ENCODE results near the gene C11orf91.
"Not testable (repeated sequence)": the region's sequence is repeated elsewhere in the genome, so short reads cannot be mapped to it uniquely, and the experiment has no call there.

Gene C11orf91

DNA sequence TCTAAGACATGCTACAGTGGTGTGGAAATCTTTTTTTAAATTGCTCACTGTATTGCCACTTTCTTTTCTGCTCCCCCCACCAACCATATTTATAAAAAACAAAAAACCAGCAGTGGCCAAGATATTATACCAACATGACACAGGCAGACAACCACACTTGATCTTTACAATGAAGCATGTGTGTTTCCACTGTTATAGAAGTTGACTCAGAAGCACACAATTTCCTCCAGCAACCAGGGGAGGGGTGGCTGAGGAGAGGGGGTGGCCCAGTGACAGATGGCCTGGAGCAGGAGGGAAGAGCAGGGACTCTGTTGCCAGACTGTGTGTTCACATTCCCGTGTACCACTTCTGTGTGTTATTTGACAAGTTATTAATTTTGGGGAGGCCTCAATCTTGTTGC, 20.8 kb upstream of the C11orf91 start:
- no peak for DNase-seq

DNA sequence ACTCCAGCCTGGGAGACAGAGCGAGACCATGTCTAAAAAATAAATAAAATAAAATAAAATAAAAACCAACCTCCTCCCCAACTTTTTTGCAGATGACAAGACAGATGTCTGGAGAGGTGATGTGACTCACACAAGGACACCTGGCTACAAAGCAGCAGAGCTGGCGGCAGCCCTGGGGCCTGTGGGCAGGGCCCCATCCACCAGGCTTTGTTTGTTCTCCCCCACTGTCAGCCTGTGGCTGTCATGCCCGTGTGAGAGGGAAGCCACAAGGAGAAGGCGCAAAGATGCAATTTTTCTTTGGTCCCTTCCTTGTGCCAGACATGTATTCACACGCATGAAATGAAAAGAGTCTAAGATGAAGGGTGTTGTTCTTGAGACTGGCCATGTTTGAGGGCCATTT, 19.0 kb upstream of the C11orf91 start:
- DNase-seq, result no peak

DNA sequence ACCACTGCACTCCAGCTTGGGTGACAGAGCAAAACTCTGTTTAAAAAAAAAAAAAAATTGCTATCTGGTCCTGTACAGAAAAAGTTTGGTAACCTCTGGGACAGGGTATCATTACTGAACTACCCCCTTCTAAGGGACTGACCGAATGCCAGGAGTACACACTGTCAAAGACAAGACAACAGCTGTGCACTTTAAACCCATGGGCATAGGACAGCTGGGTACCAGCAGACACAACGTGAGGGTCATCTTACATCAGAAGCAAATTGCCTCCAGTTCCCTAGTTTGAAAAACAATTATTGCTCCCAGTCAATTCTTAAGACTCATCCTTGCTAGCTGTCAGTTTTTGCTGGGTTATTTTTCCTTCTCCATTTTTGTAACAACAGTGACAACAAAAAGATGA, 17.8 kb upstream of the C11orf91 start:
- DNase-seq, result no peak

DNA sequence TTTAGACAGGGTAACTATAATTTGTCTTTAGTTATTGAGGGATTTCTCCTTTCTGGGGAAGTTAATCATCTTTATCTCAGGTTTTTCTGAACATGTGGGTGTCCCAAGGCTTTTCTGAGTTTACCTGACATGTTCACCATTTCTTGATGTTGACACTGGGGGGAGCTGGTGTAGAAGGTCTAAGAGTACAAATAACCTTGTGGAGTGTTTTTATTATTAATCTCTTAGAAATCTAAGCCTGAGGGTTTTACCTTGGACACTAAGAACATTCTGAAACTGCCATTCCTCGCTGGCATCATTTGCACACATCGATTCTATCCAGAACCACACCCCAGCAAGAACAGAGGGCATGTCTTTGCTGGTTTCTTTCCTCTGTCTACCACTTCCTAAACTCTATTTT, 15.6 kb upstream of the C11orf91 start:
- no peak for DNase-seq

DNA sequence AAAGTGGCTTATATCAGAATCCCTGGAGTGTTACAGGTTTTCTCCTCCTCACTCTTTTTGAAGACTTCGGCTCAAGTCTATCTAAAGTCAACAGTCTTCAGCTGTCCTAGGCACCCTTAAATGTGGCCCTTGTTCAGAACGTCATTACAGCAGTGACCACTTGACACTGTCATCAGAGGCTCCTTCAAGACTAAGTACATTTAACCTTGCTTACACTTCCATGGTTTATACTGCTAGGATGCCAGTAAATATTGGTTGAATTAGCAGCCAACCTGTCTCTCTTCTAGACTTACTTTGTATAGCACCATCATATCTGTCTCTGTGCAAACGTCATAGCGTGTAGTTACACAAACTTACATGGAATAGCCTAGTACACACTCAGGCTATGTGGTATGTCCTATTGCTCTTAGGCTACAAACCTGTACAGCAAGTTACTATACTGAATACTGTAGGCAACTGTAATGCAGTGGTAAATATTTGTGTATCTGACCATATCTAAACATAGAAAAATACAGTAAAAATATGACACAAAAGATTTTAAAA, 13.3 kb upstream of the C11orf91 start:
- DNase-seq, result no peak

DNA sequence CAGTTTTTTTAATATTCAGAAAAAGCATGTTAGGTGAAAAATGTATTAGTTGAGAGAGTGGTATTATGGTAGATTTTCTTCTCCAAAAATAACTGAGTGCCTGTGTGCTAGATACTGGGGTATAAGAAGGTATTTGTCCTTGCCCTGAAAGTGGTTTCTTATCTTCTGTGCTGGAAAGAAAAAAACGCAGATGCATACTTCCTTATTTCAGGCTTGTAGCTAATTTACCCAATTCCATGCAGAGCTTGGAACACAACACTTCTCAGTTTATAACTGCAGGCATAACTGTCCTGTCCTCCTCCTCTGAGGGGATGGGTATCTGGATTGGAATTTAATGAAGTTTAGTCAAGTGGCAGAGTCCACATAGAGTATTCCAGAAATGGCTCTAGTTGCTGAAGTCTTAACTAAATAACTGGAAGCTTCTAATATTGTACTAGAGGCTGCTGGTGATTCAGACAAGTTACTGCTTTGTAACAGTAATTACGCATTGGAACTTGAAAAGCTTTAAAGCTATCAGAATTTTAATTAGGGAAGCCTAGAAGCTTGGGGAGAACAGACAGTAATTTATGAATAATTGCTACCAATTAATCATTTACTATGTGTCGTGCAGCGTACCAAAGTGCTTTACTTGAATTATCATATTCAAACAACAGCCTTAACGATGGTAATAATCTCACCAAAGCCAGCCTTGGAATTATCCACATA, 12.7 kb upstream of the C11orf91 start:
- no peak for DNase-seq

DNA sequence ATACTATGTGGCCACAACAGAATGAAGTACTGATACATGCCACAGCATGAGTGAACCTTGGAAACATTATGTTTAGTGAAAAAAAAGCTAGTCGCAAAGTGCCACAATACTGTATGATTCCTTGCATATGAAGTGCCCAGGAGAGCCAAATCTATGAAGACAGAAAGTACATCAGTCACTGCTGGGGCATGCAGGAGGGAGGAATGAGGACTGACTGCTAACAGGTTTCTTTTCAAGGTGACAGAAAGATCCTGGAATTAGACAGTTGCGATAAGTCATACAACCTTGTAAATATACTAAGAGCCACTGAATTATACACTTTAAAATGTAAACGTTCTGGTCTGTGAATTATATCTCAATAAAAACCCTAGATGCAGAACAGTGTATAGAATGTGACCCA, 11.8 kb upstream of the C11orf91 start:
- DNase-seq, result no peak

DNA sequence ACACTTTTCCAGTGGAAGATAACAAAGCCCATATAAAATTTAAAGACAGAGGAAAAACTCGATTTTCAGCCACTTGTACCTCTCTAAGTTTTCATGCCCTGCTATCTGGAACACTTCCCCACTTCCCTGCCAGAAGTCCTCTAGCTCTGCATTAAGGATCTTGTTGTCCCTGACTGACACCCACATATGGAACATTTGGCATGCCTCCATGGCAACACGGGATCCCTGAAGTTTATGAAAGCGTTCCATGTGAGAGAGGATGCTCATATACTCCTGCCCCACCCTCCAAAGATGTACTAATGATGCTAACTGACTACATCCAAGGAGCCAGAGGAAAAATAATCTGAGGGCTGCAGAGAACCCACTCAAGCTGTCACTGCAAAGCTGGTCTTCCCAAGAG, 8.8 kb upstream of the C11orf91 start:
- DNase-seq, result no peak

DNA sequence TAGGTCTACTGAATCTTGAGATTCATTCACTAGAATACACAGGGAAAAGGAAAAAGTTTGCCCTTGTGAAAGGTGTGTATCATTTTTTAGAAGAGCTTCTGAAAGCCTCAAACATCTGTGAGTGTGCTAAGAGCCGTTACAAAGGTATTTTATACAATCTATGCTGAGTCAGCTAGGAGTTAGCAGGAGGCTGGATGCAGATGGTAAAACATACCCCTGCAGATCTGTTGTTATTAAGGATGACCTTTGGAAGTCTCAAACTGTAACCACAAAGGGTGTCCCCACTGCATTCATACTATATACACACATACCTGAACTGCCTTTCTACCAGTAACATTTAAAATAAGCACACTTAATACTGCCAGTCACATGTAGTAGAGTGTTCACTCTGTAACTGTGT, 8.4 kb upstream of the C11orf91 start:
- DNase-seq, result no peak

DNA sequence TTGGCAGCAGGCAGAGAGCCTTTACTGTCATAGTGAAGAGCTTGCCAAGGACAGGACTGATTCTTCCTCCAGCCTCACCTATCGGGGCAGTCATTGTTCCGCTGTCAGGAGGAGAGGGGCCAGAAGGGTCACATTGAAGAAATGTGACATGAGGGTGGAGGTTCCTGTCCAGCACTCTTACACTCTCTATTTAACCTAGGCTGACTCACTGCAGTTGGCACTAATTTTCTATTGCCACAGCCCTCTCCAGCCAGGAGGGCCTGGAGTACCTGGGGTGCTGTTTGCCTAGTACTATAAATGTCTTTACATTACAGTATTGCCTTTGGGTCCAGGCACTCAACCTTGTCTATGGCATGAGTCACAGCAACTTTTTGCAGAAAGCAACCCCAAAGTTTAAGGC, 7.2 kb upstream of the C11orf91 start:
- not testable (repeated sequence) for DNase-seq

DNA sequence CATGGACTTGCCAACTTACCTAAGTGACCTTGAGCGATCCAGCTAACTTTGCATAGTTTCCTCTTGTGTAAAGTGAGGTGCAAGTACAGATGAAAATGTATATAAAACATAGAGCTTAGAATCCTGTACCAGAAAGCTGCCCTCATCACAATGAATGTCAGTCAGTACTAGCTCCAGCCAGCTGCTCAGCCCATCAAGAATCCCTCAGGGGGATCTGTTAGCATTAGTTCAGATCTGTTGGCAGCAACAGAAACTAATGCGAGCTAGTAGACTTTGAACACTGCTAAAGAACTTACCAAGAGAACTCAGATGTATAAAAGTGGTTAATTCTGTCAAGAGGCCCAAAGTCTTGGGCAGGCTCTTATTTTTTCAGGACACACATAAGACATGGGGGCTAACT, 6.3 kb upstream of the C11orf91 start:
- no peak for DNase-seq

DNA sequence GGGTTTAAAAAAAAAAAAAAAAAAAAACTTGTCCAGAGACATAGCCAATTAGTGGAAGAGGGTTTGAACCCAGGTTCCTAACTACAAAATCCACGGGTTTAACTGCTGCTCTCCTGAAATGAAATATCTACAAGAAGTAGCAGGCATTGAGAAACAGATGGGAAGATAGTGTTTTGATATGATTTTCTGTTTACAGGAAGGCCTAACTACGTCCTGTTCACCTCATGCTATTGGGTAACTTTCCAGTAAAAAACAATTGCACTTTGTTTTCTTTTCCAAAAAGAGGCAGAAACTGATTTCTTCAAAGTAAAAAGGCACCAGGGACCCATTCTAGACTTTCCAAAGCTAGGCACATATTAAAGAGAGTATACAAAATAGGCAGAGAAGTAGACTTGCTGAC, 5.9 kb upstream of the C11orf91 start:
- no peak for DNase-seq

DNA sequence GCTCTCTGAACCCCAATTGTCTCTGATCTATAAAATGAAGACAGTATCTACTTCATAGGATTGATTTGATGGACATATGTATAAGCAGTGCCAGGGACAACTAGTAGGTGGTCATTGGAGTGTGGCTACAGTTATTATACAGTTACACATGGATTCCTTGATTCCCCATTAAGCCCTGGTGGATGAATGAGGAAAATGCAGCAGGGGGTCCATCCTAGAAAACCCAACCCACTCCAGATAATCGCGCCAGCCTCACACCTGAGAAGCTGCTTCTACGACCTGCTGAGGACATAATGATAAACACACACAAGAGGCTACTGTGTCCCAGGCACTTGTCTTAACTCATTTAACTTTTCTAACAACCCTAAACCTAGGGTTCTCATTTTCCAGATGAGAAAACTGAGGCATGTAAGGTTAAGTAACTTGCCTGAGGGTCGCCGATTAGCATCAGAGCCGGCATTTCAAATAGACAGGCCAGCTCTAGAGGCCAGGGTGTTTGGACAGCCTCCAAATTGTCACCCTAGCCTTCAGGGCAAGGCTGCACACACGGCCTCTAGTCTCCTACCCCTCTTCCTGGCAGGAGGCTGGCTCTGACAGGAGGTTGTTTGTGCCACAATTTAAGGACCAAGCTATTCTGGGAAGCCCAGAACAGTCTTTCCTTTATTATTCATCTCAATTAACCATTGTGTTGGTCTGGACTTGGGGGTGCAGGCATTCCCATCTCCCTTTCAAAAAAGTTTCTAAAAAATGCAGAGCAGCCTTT, 3.8 kb upstream of the C11orf91 start:
- DNase-seq, result no peak

DNA sequence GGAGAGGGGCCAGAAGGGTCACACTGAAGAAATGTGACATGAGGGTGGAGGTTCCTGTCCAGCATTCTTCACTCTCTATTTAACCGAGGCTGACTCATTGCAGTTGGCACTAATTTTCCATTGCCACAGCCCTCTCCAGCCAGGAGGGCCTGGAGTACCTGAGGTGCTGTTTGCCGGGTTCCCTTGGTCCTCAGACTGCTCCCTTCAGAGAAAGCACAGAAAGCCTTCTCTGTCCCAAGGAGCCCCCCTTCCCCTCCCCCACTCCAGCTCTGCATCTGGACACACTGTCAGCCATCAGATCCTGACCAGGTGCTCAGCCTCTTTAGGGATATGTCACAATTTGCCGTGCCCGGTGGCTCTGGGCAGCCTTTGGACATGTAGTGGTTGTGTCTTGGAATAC, 3.2 kb upstream of the C11orf91 start:
- DNase-seq, result no peak

DNA sequence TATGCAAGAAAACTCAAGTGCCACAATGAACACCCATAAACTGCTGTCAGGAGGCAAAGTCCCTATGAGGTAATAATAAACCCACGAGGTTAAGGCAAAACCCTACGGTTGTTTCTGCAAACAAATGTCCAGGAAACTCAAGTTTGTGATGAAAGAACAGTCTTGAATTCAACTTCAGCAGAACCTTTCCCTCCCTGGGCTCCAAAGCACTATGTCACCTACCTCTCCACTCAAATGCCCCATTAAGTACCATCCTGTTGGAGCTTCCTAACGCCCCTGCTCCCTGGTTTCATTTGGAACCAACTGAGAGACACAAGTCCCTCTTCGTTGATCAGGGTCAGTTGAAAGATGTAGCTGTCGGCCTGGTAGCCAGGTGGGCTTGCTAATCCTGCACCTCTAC, 2.6 kb upstream of the C11orf91 start:
- no peak for DNase-seq

DNA sequence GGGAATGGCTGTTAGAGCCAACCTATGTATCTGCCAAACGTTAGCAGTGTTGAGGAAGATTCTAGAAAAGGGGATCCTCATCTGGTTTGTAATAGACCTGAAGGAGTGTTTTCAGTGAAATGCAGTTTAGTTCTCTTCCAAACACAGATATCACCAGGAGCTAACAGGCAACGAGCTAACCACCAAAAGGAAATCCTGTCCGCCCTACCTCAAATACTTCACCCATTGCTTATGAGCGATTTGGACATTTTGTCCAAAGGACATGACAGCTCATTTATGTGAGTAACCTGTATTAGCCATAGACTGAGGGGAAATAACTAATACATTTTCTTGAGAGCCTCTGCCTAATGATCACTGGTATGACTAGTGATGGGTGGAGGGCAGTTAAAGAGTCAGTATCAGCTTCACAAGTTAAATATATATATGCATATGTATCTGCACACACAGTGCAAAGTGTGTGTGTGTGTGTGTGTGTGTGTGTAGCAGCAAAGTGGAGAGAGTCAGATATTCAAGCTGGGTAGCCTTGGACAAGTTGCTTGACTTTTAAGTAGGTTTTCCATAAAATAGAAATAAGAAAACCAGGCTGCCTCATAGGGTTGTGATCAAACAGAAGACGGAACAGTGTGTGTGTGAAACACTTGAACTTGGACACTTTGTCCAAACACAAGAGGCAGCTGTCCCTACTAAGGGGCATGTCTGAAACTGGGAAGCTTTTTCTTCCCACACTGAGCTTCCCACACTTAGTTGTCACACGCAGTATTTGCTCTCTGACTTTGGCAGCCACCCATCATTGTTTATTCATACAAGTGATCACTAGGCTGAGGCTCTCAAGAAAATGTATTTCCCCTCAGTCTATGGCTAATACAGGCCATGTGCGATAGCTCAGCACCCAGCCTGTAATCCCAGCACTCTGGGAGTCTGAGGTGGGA, 940 bp upstream of the C11orf91 start:
- no peak for DNase-seq

DNA sequence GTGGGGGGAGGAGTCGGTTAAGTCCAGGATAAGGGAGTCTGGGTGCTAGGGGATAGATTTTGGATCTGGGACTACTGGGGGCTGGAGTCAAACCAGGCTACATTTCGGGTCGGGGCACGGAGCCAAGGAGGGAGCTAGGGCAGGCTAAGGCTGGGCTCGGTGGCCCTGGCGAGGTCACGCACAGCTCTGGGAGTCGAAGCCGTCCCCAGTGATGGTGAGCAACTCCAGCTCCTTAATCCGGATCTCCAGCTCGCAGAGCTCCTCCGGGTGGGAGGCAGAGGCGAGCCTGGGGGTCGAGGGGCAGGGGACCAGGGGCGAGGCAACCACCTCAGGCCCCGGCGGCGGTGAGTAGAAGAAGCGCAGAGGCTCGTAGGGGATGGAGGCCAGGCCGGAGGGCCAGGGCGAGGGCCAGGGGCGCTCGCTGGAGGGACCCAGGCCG, 544 bp downstream of the C11orf91 start:
- no peak for DNase-seq

DNA sequence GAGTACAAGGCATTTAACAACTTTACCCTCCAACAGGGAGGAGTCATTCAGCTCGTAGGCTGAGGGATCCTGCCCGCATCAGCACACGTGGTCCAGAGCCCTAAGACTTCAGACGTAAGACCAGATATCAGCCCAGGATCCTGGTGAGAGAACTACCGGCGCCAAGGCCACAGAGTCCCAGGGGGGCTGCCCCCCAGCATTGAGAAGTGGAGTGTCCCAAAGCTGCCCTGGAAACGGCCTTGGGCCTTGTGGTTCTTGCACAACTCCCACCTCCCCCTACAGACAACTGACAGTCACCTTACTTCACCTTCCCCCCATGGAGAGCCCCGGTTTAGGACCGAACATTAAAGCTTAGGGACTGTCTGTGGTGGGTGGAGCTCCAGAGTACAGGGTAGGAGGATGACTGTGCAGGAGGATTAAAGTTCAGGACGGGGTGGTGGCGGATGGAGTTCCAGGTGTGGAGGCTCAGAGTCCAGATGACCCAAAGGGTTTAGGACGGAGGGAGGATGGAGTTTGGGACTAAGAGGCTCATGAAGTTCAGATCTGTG, 1.0 kb downstream of the C11orf91 start:
- DNase-seq, result no peak

DNA sequence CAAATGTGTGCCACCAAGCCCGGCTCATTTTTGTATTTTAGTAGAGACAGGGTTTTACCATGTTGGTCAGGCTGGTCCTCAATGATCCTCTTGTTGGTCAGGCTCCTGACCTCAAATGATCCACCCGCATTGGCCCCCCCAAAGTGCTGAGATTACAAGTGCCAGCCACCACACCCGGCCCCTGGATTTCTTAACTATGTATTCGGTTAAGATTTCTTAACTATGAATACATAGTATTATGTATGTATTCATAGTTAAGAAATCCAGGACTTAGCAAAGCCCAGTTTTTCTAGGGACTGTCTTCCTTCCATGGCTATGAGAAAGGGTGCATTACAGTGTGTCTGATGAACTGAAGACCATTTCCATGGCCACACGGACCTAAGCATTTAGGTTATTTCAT, 1.7 kb downstream of the C11orf91 start:
- DNase-seq, result no peak

DNA sequence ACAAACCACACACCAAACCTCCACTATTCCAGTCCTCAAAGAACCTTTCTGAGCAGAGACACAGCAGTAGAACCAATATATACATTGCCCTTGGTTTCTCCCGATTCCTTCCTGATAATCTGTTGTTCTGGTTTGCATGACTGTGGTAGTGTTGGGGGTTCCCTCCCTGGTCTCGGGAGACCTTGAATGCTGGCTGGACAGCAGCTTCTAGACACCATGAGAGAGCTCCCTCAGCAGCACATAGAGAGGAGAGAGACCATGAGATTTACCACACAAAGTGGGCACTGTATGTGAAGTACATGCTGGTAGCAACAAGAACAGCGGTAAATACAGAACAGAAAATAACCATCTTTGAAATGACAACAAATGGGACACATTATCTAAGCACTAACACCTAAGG, 2.6 kb downstream of the C11orf91 start:
- DNase-seq, result no peak

DNA sequence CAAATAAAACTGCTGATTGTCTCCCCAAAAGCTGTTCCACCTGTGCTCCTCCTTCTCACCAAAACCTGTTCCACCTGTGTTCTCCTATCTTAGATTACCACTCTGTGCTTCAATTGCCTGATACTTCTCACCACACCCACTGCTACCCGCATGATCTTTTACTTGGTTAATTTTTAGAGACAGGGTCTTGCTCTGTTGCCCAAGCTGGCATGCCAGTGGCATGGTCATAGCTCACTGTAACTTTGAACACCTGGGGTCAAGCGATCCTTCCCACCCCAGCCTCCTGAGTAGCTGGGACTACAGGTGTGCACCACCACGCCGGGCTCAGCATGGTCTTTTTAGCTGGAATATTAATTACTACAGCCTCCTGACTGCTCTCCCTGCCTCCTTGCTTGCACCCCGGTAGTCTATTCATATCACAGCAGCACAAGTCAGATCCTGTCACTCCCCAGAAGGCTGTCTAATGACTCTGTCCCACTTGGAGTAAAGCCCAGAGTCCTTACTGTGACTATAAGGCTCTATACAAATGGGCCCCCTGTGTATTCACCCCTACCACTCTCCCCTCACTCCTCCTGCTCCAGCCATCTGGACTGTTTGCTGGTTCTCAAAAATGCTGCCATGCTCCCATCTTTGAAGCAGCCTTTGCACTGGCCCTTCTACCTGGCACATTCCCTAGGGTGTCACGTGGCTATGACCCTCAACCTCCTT, 3.5 kb downstream of the C11orf91 start:
- DNase-seq, result no peak

DNA sequence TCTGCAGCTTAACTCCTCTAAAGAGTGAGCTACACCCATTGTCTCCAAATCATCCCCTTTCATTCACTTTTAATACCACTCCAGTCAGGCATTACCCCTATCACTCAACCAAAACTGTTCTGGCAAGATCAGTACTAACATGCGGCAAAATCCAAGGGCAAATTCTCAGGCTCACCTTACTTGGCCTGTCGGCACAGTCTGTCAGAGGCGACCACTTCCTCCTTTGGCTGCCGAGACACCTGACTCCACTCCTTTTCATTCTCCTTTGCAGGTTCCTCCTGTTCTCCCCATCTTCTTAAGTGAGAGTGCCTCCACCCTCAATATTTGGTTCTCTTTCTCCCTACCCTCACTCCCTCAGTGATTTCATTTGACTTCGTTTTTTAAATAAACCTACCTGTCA, 4.2 kb downstream of the C11orf91 start:
- no peak for DNase-seq

Measured in stimulated activated CD4-positive, alpha-beta T cell treated with anti-CD3 and anti-CD28 coated beads, Interleukin-1b, Interleukin-23, amount 100 ng/mL, for 48 hours (primary cell).